HG02973 (cell line): ENCODE data around the gene BRINP1.

ENCODE experiments used
- ATAC-seq: cut with Tn5 transposase; IDR thresholded peaks from one replicate; pipeline ENCODE4 v1.9.1; 2021; ENCODE audit warnings: moderate library complexity; ENCODE audit not compliant: unreplicated experiment

BRINP1 gene

DNA sequence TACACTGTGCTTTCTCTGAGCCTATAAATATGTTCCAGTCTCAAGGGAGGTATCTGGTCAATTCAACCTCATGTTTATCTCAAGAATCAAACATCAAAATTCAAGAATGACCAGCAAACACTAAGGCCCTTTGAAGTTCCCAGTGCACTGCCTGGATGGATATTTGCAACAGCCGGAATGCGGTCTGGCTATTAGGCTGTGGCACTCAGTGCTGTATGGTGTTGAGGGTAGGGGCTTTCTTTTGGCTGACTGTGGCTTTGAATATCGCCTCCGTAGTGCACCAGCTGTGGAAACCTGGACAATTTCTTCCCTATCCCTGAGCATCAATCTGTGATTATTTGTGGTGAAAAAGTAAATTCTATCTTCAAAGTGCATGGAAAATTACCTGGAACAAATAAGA lies 220.4 kb downstream of the BRINP1 start:
- ATAC-seq: no peak

DNA sequence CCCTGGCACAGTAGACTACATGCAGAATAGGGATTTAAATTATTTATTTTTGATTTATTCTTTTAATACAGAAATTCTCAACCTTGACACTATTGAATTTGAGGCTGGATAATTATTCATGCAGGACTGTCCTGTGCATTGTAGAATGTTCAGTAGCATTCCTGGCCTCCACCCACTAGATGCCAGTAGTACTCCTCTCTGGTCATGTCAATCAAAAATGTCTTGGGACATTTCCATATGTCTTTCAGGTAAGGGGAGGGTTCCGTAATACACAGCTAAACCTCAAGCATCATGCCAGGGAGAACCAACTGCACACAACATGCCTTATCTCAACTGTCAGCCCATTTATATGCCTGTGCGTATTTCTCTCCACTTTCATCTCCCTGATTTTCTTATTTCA lies 231.8 kb downstream of the BRINP1 start:
- no peak for ATAC-seq

DNA sequence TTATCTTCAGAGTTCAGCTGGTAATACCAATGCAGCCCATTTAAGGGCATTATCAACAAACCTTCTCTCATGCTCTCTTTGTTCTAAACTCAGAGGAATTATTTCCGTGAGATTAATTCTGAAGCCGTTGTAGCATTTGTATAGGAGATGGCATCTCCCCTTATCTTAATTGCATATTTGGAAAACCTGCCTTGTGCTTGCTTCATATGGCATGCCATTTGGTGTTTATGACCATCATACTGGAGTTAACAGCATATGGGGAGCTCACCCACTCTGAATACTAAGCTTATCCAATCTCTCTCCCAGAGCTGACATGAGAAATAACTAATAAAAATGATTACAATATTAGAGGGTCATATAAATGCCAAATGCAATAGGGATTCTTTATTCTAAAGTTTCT lies 243.2 kb downstream of the BRINP1 start:
- no peak for ATAC-seq

DNA sequence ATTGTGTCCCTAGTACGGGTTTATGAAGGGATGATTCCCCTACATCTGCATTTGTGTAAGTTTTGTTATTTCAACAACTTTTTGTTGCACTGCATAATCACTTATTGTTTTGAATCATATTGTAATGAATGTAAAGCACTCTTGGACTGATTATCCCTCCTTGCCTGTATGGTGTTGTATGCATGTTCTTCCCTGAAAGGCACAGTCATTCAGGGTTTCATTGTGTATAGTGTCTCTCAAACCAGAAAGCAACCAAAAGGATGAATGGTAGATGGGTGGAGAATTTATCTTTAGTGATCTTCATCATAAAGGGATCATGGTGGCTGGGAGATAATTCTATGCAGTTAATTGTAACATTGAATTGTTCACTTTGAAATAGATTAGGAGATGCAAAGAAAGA lies 247.3 kb downstream of the BRINP1 start:
- ATAC-seq: no peak

DNA sequence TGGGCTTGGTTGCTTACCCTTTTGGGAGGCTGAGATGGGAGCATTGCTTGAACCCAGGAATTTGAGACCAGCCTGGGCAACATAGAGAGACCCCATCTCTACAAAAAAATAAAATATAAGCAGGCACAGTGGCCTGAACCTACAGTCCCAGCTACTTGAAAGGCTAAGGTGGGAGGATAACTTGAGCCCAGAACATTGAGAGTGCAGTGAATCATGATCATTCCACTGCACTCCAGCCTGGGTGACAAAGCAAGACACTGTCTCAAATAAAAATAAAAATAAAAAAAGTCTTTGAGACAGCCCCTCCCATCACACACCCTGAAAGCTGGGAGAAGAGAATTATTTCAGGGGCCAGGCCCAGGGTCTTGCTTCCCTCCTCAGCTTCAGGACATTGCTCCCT lies 251.8 kb downstream of the BRINP1 start:
- ATAC-seq: no peak
